Stimulated activated naive CD4-positive, alpha-beta T cell (primary cell): ENCODE results near the gene AGRN.
"Not testable (repeated sequence)": the region's sequence is repeated elsewhere in the genome, so short reads cannot be mapped to it uniquely, and the experiment has no call there.

ENCODE experiments used
- DNase-seq, 6 experiments: peaks; one replicate each; lab custom pipeline; 2025; lab: John Stamatoyannopoulos, UW

The AGRN gene

DNA sequence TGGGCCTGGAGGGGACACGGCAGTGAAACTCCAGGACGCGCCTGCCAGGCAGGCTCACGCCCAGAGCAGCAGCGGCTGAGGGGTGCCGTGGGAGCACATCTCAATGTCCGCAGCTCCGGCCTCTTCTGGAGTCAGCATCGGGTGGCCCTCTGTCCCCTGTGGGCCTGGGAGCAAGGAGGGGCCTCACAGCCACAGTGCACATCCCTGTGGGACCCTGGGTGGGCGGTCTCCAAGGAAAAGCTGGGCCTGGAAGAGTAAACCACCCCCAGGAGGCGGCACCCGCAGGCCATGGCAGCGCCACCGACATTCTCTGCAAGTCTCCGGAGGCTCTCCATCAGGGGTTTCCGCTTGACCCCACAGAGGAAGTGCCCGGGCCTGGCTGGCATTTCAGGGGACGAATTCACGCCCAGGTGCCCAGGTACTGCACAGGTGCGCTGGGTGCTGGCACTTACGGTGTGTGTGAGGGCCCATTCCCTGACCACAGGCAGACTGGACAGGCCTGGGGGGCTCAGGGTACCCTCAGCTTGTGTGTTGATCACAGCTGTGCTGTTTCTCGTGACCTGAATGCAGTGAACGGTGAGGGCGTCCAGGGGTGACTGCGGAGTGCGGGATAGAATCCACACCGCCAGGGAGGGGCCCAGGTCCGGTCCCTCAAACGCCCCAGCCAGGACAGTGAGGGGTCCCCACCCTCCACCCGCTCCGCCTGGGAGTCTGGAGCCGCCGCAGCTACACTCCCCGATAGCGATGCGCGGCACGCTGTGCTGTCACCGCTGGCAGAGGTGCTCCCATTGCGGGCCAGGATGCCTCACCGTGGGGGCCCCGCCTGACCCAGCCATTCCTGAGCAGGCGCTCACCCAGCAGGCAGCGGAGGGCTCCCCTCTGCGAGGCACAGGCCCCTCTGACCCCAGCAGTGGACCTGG is 70.8 kb downstream of the AGRN start:
- DNase-seq = no peak

DNA sequence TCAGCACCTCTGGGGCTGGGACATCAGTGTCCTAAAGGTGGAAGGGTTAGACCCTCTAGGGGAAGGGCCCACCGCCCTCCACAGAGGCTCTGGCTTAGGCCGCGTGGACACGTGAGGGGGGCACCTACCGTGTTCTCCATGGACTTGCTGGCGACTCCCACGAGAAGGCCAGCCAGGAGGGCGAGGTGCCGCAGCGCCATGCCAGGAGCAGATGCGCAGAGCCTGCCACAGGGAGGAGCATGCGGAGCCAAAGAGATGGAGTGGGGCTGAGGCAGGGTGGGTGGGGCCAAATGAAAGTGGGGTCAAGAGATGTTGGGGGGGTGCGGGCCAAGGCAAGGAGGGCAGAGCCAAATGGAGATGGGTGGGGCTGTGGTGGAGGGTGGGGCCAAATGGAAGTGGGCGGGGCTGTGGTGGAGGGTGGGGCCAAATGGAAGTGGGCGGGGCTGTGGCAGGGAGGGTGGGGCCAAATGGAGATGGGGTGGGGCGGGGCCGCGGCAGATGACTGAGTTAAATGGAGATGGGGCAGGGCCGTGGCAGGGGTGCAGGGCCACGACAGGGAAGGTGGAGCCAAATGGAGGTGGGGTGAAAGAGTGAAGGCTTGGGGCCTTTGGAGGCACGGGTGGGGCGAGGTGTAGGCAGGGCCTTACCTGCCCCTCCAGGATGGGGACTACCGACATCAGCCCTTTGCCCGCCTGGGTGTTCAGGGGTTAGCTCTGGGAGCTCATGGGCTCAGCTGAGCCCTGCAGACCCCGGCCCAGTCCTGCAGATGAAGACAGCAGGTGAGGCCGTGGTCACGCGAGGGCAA is 71.6 kb downstream of the AGRN start:
- no peak for DNase-seq

DNA sequence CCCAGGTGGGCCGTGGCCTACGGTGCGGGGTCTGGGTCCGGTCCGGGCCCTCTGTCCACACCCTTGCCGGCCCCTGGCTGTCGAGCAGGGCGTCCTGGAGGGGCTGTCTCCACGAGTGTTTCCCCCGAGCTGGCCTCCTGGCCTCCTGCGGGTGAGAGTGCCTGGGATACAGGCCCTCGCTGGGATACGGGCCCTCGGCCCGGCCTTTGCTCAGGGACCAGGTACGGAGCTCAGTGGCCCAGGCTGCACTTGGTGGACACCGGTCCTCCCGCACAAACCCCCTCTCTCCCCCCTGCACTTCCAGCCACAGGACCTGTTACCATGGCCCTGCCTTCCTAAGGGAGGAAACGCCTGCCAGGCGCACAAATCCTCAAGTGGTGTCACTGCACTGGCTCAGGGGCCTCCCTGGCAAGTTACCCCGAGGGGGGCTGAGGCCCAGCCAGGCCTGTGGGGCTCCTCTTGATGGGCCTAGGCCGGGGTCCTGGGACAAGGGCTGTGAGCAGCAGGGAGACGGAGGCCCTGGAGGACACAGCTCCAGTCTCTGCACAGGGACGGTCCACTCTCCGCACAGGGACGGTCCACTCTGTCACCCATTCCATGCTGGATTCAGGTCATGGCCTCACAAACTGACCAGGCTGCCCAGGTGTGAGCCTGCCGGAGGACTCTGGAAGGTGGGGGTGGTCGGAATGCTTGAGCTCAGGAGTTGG is 72.4 kb downstream of the AGRN start:
- no peak for DNase-seq

DNA sequence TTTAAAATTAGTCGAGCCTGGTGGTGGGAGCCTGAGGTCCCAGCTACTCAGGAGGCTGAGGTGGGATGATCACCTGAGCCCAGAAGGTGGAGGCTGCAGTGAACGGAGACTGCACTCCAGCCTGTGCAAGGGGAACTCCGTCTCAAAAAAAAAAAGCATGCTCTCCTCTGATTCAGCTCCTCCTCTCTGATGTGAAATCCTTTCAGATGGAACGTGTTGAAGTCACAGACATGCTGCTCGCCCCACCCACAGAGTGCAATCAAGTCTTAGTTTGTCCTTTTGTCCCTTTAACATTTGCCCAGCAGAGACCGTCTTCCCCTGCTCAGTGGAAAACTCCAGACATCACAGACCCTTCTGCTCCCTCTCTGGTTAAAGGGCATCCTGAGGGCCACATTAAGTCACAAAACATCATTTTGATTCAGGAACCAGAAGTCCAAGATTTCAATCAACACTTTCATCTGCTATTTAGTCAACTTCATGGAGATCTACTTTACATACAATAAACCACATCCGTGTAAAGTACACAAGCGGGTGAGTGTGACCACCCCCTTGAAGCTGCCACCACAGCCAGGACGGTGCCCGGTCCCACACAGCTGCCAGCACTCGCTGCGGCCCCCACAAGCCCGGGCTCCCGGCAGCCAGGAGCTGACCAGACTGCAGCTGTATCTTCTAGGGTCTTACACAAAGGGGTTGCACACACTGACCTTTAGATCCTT is 73.1 kb downstream of the AGRN start:
- DNase-seq = no peak

DNA sequence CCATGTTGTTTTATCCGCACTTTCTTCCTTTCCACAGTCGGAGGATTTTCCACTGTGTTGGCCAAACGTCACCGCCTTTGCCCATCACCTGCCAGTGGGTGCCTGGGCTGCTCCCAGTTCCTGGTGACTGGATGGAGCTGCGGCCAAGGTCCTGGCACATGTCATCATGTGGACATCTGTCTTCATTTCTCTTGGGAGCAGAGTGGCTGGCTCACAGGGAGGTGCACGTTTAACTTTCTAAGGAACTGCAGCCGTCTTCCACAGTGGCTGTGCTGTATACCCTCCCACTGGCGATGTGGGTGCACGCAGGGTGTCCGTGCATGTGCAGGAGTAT is 73.7 kb downstream of the AGRN start:
- no peak for DNase-seq

DNA sequence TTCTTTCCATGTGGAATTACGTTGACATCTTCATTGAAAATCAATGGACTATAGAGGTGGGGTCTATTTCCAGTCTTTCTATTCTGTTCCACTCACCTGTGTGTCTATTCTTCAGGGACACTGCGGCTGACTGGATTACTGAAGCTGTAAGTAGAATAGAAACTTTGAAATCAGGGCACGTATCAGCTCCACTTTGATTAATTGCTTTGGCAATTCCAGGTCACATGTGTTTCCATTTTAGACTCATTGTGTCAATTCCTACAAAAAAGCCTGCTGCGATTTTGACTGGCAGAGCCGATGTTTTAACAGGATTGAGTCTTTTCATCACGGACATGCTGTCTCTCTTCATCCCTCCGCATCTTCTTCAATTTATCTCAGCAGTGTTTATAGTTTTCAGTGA is 75.1 kb downstream of the AGRN start:
- DNase-seq = no peak

DNA sequence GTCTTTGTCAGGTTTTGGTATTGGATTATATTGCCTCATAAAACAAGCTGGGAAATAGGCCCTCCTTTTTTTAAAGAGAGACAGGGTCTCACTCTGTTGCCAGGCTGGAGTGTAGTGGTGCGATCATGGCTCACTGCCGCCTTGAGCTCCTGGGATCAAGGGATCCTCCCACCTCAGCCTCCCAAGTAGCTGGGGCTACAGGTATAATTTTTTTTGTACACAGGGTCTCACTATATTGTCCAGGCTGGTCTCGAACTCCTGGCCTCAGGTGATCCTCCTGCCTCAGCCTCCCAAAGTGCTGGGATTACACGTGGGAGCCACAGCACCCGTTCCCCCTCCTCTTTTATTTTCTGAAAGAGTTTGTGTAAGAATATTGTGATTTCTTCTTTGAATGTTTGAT is 76.2 kb downstream of the AGRN start:
- DNase-seq = not testable (repeated sequence)

DNA sequence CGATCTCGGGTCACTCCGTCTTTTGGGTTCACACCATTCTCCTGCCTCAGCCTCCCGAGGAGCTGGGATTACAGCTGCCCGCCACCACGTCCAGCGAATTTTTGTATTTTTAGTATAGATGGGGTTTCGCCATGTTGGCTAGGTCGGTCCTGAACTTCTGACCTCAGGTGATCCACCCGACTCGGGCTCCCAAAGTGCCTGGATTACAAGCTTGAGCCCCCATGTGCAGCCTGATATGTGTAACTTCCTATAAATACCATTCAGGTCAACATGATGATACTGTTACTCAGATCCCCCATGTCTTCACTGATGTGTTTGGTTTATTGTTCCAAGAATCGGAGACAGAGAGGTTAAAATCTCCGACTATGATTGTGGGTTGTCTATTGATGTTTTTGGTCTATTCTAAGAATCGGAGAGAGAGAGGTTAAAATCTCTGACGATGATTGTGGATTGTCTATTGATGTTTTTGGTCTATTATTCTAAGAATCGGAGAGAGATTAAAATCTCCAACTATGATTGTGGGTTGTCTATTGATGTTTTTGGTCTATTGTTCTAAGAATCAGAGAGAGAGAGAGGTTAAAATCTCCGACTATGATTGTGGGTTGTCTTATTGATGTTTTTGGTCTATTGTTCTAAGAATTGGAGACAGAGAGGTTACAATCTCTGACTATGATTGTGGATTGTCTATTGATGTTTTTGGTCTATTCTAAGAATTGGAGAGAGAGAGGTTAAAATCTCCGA is 78.9 kb downstream of the AGRN start:
- DNase-seq = peak in 3 of 6 experiments; percentile 76 to 79 (median 77)

DNA sequence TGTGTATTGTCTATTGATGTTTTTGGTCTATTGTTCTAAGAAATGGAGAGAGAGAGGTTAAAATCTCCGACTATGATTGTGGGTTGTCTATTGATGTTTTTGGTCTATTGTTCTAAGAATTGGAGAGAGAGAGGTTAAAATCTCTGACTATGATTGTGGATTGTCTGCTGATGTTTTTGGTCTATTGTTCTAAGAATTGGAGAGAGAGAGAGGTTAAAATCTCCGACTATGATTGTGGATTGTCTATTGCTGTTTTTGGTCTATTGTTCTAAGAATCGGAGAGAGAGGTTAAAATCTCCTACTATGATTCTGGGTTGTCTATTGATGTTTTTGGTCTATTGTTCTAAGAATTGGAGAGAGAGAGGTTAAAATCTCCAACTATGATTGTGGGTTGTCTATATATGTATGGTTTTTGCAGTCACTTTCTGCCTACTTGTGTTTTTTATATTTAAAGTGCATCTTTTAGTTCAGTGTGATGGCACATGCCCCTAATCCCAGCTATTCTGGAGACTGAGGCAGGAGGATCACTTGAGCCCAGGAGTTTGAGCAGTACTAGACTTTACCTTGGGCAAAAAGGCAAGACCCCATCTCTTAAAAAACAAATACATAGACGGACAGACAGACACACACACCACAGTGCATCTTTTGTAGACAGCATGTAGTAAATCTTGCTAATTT is 79.7 kb downstream of the AGRN start:
- peak in 1 of 6 experiments; percentile 60 for DNase-seq

DNA sequence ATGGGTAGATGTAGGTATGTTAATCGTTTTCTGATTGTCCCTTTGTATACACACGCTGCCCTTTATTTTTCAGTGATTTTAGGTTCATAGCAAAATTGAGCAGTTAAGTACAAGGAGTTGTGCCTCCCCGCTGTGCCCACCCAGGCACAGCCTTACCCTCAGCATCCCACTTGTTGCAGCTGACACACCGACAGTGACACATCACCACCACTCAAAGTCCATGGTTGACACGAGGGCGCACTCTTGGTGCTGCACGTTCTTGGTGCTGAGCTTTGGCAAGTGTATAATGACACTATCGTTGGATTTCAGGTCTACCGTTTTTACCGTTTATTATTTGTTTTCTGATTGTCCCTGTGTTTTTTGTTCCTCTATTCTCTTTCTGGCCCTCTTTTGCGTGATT is 80.4 kb downstream of the AGRN start:
- no peak for DNase-seq

DNA sequence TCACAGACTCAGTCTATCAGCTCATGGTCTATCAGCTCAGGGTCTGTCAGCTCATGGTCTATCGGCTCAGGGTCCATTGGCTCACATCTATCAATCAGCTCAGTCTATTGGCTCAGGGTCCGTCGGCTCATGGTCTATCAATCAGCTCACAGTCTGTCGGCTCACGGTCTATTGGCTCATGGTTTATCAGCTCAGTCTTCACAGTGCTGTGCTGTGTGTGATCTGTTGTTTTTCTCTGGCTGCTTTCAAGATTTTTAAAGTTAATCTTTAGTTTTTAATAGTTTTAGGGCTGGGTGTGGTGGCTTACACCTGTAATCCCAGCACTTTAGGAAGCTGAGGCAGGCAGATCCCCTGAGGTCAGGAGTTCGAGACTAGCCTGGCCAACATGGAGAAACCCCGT is 81.6 kb downstream of the AGRN start:
- no peak for DNase-seq

DNA sequence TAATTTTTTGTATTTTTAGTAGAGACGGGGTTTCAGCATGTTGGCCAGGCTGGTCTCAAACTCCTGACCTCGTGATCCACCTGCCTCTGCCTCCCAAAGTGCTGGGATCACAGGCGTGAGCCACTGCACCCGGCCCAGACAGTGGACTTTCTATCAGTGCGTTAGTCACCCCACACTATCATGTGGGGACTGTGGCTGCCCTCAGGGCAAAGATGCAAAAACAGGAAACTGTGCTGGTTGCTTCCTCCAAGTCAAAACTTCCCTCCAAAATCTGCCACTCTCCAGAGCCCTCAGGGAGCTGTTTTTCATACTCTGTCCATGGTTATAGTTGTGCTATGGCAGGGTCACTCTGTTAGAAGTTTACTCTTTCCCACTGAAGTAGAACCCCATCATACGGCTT is 84.2 kb downstream of the AGRN start:
- not testable (repeated sequence) for DNase-seq
